Natural killer cell (primary cell): ENCODE results near the gene BRMS1L. TPM values are rescaled to one million over a fixed set of nuclear protein-coding genes. Genes with fewer than 3 reads are reported as not detected.
A peak's percentile ranks its signal among the peaks of the same experiment; 100 is the strongest.

Experiments used
- ATAC-seq, 3 donors: fragments of 150-1000 bp in 2 of 3; fragments of 200-7000 bp in 1 of 3; cut with Tn5 transposase; 1 replicate in 1 of 3; 2 replicates in 2 of 3; pipeline ENCODE4 v1.10.0; 2021; ENCODE audit warnings: mild to moderate bottlenecking in 2 of 3, moderate library complexity in 2 of 3
- DNase-seq, 2 donors: peaks; one replicate each; pipeline versions ENCODE4 v3.0.0 to v3.0.0-alpha.2; 2013 to 2021; ENCODE audit warnings: mixed read lengths in 1 of 2
- H3K27ac ChIP-seq: one replicate; pipeline ENCODE4 v1.5.1; 2013; ENCODE audit warnings: mild to moderate bottlenecking, low read length
- H3K27me3 ChIP-seq: one replicate; pipeline ENCODE4 v1.6.1; 2013; ENCODE audit warnings: low read length; ENCODE audit not compliant: control insufficient read depth, insufficient read depth
- H3K36me3 ChIP-seq: one replicate; pipeline ENCODE4 v1.6.1; 2013; ENCODE audit warnings: low read length; ENCODE audit not compliant: control insufficient read depth, insufficient read depth
- H3K4me1 ChIP-seq: one replicate; pipeline ENCODE4 v1.6.1; 2013; ENCODE audit warnings: low read length; ENCODE audit not compliant: control insufficient read depth, insufficient read depth
- H3K4me3 ChIP-seq: one replicate; pipeline ENCODE4 v1.5.1; 2013; ENCODE audit warnings: low read length
- H3K9me3 ChIP-seq: one replicate; pipeline ENCODE4 v1.6.1; 2013; ENCODE audit warnings: low read length; ENCODE audit not compliant: control insufficient read depth, insufficient read depth
- H3K27ac Mint-ChIP-seq, 2 donors: one replicate each; pipeline ENCODE4 v1.8.0; 2022; ENCODE audit warnings: mild to moderate bottlenecking in 2 of 2, mixed read lengths in 2 of 2, moderate library complexity in 1 of 2
- H3K27me3 Mint-ChIP-seq, 2 donors: one replicate each; pipeline ENCODE4 v1.8.0; 2022; ENCODE audit warnings: low read depth in 2 of 2, mixed read lengths in 2 of 2
- H3K36me3 Mint-ChIP-seq: one replicate; pipeline ENCODE4 v1.8.0; 2022; ENCODE audit warnings: mixed read lengths
- H3K4me1 Mint-ChIP-seq, 2 donors: one replicate each; pipeline ENCODE4 v1.8.0; 2022; ENCODE audit warnings: mixed read lengths in 2 of 2
- H3K4me3 Mint-ChIP-seq: one replicate; pipeline ENCODE4 v1.8.0; 2022; ENCODE audit warnings: mild to moderate bottlenecking, moderate library complexity, mixed read lengths
- H3K9me3 Mint-ChIP-seq, 2 donors: one replicate each; pipeline ENCODE4 v1.8.0; 2022; ENCODE audit warnings: mixed read lengths in 2 of 2
- WGBS: methylation state at CpG from one replicate; pipeline ENCODE4 v1.1.7; 2013; ENCODE audit warnings: missing lambda C conversion rate; ENCODE audit not compliant: insufficient coverage; 5-methylcytosine and 5-hydroxymethylcytosine counted together
- intact Hi-C: fragments of 100-400 bp; cut with micrococcal nuclease; formaldehyde crosslinking; loops from one replicate; pipeline ENCODE4 v1.14.2; 2022
- total RNA-seq, 4 donors: library from RNA; stranded (reverse); fragments of 120-200 nt in 1 of 4; gene quantifications; one replicate each; pipeline versions ENCODE4 v1.2.3 to v1.2.4, GENCODE V29; 2013 to 2022
- TF ChIP-seq, protein P1 (sequence below): fragments of 200-600 bp; IDR thresholded peaks from one replicate; pipeline ENCODE4 v1.8.0; 2022; ENCODE audit warnings: antibody characterized with exemption

Gene BRMS1L
- total RNA-seq, 3 donors from 2014 or later (not counting 1 experiment from before 2014, with no cell fraction given) = 5.1 to 9.4 (median 6.3) TPM

DNA sequence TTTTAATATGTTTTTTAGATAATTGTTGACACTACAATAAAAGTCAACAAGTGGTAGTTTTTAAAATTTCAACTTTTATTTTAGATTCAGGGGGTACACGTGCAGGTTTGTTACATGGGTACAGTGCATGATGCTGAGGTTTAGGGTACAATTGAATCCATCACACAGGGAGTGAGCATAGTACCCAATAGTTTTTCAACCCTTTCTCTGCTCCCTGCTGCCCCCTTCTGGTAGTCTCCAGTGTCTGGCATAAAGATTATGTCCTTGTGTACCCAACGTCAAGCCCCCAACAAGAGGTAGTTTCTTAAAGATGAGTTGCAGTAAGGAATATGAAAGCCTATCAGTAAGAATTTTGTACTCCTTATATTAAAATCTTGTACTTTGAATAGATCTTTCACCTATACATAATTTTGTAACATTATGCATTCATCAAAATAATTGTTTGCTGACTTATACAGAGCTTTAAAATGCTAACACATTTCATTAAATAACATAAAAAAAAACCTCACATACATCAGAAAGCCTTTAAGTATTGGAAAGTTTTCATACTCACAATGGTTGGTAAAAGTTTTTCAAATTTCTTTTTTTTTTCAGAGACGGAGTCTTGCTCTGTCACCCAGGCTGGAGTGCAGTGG is 11.7 kb upstream of the BRMS1L start:
- peak; percentile 85 to 90 (median 86) for ATAC-seq

DNA sequence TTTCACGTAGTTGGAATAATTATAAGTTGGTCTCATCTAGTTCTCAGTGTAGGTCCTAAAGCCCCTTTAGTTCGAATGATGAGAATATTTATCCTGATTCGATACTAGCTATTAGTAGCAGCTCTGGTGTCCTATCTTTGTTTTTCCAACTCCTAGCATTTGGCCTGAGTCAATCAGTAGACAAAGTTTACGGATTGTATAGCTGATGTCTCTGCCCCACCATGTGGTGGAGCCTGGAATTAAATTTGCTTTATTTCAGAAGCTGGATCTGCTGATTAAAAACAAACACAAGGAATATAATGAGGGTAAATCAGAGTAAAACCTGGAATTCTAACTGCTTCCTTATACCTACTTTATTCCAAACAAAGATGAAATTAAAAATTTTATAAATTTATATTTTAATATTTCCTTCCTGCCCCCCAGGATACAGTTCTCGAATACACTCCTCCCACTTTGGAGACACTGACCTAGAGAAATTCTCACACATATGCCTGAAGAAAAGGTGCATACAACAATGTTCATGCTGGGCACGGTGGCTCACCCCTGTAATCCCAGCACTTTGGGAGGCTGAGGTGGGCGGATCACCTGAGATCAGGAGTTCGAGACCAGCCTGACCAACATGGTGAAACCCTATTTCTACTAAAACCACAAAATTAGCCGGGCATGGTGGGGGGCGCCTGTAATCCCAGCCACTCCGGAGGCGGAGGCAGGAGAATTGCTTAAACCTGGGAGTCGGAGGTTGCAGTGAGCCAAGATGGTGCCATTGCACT is 7.6 kb upstream of the BRMS1L start:
- 79% methylated on average over 13 of the region's 13 CpGs for WGBS
- TF ChIP-seq, protein P1, sequence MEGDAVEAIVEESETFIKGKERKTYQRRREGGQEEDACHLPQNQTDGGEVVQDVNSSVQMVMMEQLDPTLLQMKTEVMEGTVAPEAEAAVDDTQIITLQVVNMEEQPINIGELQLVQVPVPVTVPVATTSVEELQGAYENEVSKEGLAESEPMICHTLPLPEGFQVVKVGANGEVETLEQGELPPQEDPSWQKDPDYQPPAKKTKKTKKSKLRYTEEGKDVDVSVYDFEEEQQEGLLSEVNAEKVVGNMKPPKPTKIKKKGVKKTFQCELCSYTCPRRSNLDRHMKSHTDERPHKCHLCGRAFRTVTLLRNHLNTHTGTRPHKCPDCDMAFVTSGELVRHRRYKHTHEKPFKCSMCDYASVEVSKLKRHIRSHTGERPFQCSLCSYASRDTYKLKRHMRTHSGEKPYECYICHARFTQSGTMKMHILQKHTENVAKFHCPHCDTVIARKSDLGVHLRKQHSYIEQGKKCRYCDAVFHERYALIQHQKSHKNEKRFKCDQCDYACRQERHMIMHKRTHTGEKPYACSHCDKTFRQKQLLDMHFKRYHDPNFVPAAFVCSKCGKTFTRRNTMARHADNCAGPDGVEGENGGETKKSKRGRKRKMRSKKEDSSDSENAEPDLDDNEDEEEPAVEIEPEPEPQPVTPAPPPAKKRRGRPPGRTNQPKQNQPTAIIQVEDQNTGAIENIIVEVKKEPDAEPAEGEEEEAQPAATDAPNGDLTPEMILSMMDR = peak; percentile 45
- Mint-ChIP-seq H3K27me3 (no peaks in the 10 kb centered on the region), H3K4me1 (no peaks in the 10 kb centered on the region), H3K27ac (no peak overlapping the region), H3K9me3 (no peaks in the 10 kb centered on the region), H3K4me3 (no peak overlapping the region), H3K36me3 (no peaks in the 10 kb centered on the region)
- Histone ChIP-seq H3K27me3 (no peaks in the 10 kb centered on the region), H3K27ac (no peak overlapping the region), H3K4me3 (no peak overlapping the region), H3K4me1 (no peaks in the 10 kb centered on the region), H3K36me3 (no peaks in the 10 kb centered on the region), H3K9me3 (no peaks in the 10 kb centered on the region)
- ATAC-seq = peak in 2 of 3 donors; percentile 57 to 60
- peak in 1 of 2 donors; percentile 58 for DNase-seq
- intact Hi-C loops = loop anchor here (10.0 kb wide), 1 partner anchor 54 kb away; no protein-coding TSS in a partner anchor

More for the DNA sequence above, 11.7 kb upstream of the BRMS1L start:
- TF ChIP-seq, protein P1 = peak; percentile 81
- H3K27me3 Mint-ChIP-seq = no peaks in the 10 kb centered on the region
- Histone ChIP-seq H3K27ac (no peak overlapping the region), H3K4me3 (no peak overlapping the region), H3K9me3 (no peaks in the 10 kb centered on the region), H3K4me1 (no peaks in the 10 kb centered on the region), H3K27me3 (no peaks in the 10 kb centered on the region), H3K36me3 (no peaks in the 10 kb centered on the region)
- H3K9me3 Mint-ChIP-seq = no peaks in the 10 kb centered on the region
- intact Hi-C loops = loop anchor here (10.0 kb wide), 1 partner anchor 50 kb away; no protein-coding TSS in a partner anchor
- no peaks in the 10 kb centered on the region for H3K36me3 Mint-ChIP-seq
- no peak overlapping the region for H3K27ac Mint-ChIP-seq
- H3K4me1 Mint-ChIP-seq = peaks cover 2 to 5% of the 10 kb centered on the region in 2 donors
- no peak overlapping the region for H3K4me3 Mint-ChIP-seq
- DNase-seq = peak; percentile 64 to 88
- 46% methylated on average over 2 of the region's 3 CpGs for WGBS

DNA sequence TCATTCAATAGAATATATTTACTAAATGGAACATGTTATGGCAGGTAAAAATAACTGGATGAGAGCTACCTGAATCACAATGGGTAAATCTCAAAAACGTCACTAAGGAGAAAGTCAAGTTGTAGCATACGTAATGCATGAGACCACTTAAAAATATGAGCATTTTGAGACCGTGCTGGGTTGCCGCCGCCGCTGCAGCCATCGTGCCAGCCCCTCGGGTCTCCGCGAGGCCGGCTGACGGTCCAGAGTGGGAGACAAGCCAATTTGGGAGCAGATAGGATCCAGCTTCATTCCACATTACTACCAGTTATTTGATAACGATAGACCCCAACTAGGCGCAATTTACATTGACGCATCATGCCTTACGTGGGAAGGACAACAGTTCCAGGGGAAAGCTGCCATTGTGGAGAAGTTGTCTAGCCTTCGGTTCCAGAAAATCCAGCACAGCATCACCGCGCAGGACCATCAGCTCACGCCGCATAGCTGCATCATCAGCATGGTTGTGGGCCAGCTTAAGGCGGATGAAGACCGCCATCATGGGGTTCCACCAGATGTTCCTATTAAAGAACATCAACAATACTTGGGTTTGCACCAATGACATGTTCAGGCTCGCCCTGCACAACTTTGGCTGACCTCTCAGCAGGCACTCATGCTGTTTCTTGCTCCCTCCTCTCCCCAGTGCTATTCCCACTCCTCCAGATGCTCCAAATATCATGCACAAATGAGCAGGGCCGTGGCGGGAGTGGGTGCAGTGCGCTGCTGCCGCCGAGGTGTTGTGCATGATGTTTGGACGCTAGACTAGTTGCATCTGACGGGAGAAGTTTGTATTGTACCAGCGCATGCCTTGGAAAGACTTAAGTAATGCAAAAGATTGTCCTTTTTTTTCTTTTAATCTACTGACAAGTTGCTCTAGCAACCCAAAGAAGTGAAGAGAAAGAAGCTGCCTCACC is 6.3 kb upstream of the BRMS1L start:
- Mint-ChIP-seq H3K27ac (no peak overlapping the region), H3K27me3 (no peaks in the 10 kb centered on the region), H3K36me3 (no peaks in the 10 kb centered on the region), H3K4me3 (no peak overlapping the region), H3K9me3 (no peaks in the 10 kb centered on the region), H3K4me1 (no peaks in the 10 kb centered on the region)
- no peaks in the 10 kb centered on the region for H3K36me3 ChIP-seq
- no peaks in the 10 kb centered on the region for H3K27me3 ChIP-seq
- intact Hi-C loops = loop anchor here (10.0 kb wide), 1 partner anchor 55 kb away; no protein-coding TSS in a partner anchor
- WGBS = 95% methylated on average over 32 of the region's 32 CpGs
- no peaks in the 10 kb centered on the region for H3K9me3 ChIP-seq
- ATAC-seq = no peak
- DNase-seq = no peak
- TF ChIP-seq, protein P1 = no peak
- no peak overlapping the region for H3K4me3 ChIP-seq
- H3K4me1 ChIP-seq = no peaks in the 10 kb centered on the region
- no peak overlapping the region for H3K27ac ChIP-seq
